Caco-2 (cell line): ENCODE results near the gene KLF17. TPM values are rescaled to one million over a fixed set of nuclear protein-coding genes. Genes with fewer than 3 reads are reported as not detected.
"Not testable (repeated sequence)": the region's sequence is repeated elsewhere in the genome, so short reads cannot be mapped to it uniquely, and the experiment has no call there.

Experiments used
- BruUV-seq: library from RNA; stranded (reverse); fragments of 400-500 nt; replicated peaks from 2 replicates; lab custom pipeline; 2021; lab: Mats Ljungman, UMichigan
- CTCF ChIA-PET: fragments of 300-600 bp; sonication (Branson Sonifier 250); formaldehyde crosslinking; loops from one replicate; lab custom pipeline; 2022; ENCODE audit warnings: antibody characterized with exemption; lab: Charles Lee
- POLR2A ChIA-PET: fragments of 300-600 bp; sonication (Branson Sonifier 250); formaldehyde crosslinking; loops from one replicate; lab custom pipeline; 2022; ENCODE audit warnings: antibody characterized with exemption; lab: Charles Lee
- DNase-seq, 2 experiments: peaks; one replicate each; pipeline versions ENCODE4 v3.0.0 to v3.0.0-alpha.2; 2020 to 2022
- H3K27me3 ChIP-seq: replicated peaks from 2 replicates; pipeline ENCODE4 v1.6.0; 2011; ENCODE audit warnings: low read length; ENCODE audit not compliant: control insufficient read depth, insufficient read depth
- H3K36me3 ChIP-seq: 2 replicates; pipeline ENCODE4 v1.5.1; 2011; ENCODE audit warnings: low read length; ENCODE audit not compliant: control insufficient read depth, insufficient read depth
- H3K4me1 ChIP-seq: fragments of 250-450 bp; sonication (Bioruptor Pico); 2 replicates; pipeline ENCODE4 v1.5.1; 2020; ENCODE audit warnings: mild to moderate bottlenecking
- H3K4me3 ChIP-seq: 2 replicates; pipeline ENCODE4 v1.5.1; 2011; ENCODE audit warnings: low read depth, mild to moderate bottlenecking, control low read depth, low read length
- H3K9me3 ChIP-seq: fragments of 250-450 bp; sonication (Bioruptor Pico); 2 replicates; pipeline ENCODE4 v1.5.1; 2020; ENCODE audit warnings: mild to moderate bottlenecking, moderate library complexity
- H3K27ac Mint-ChIP-seq: one replicate; pipeline ENCODE4 v1.8.0; 2022; ENCODE audit warnings: mixed read lengths; ENCODE audit not compliant: unreplicated experiment
- H3K27me3 Mint-ChIP-seq: one replicate; pipeline ENCODE4 v1.8.0; 2022; ENCODE audit warnings: mixed read lengths; ENCODE audit not compliant: insufficient read depth, unreplicated experiment
- H3K36me3 Mint-ChIP-seq: one replicate; pipeline ENCODE4 v1.8.0; 2022; ENCODE audit warnings: mild to moderate bottlenecking, mixed read lengths; ENCODE audit not compliant: insufficient read depth, unreplicated experiment
- H3K4me1 Mint-ChIP-seq: one replicate; pipeline ENCODE4 v1.8.0; 2022; ENCODE audit warnings: low read depth, mixed read lengths; ENCODE audit not compliant: unreplicated experiment
- H3K4me3 Mint-ChIP-seq: one replicate; pipeline ENCODE4 v1.8.0; 2022; ENCODE audit warnings: mild to moderate bottlenecking, moderate library complexity, mixed read lengths; ENCODE audit not compliant: unreplicated experiment
- H3K9me3 Mint-ChIP-seq: one replicate; pipeline ENCODE4 v1.8.0; 2022; ENCODE audit warnings: mixed read lengths; ENCODE audit not compliant: unreplicated experiment
- CTCF ChIP-seq, 2 experiments: fragments of 200-600 bp in 1 of 2; IDR thresholded peaks; 1 replicate in 1 of 2; 2 replicates in 1 of 2; pipeline versions ENCODE4 v1.5.1 to v1.8.0; 2011 to 2022; ENCODE audit warnings: antibody characterized with exemption in 1 of 2, control low read depth in 1 of 2, inconsistent platforms in 1 of 2, low read depth in 1 of 2, low read length in 1 of 2, mild to moderate bottlenecking in 1 of 2, moderate library complexity in 1 of 2; ENCODE audit not compliant: insufficient read depth in 1 of 2, severe bottlenecking in 1 of 2, unreplicated experiment in 1 of 2
- intact Hi-C: fragments of 100-400 bp; cut with micrococcal nuclease; formaldehyde crosslinking; loops from one replicate; pipeline ENCODE4 v1.10.0; 2022; ENCODE audit not compliant: unreplicated experiment
- total RNA-seq: library from RNA; stranded (reverse); gene quantifications from 2 replicates; pipeline ENCODE4 v1.2.3, GENCODE V29; 2022

Gene KLF17
- total RNA-seq, 1 experiment from 2014 or later = not detected

- CTCF ChIA-PET = no interaction called here
- Mint-ChIP-seq H3K9me3 (no peaks in the 10 kb centered on the region), H3K4me1 (peaks cover 6% of the 10 kb centered on the region), H3K27ac (no peak overlapping the region), H3K36me3 (no peaks in the 10 kb centered on the region), H3K4me3 (no peak overlapping the region), H3K27me3 (peaks cover 3% of the 10 kb centered on the region)
- H3K4me1 ChIP-seq = no peaks in the 10 kb centered on the region
- no peak for TF ChIP-seq CTCF (IDR thresholded peaks at IDR 0.05; ENCODE audit: insufficient read depth in 1 of 2, low read depth in 1 of 2, low read length in 1 of 2, severe bottlenecking in 1 of 2, unreplicated experiment in 1 of 2)
- no peaks in the 10 kb centered on the region for H3K36me3 ChIP-seq
- POLR2A ChIA-PET = no interaction called here
- no peak for DNase-seq
- H3K27me3 ChIP-seq = no peaks in the 10 kb centered on the region
- no TSS peak for BruUV-seq
- H3K4me3 ChIP-seq = no peak overlapping the region
- intact Hi-C loops = no loop called here
- H3K9me3 ChIP-seq = no peaks in the 10 kb centered on the region
These were observed 19.6 kb downstream of the KLF17 start for GRCh38 chr1:44138239-44138638.

GRCh38 chr1:44139565-44139964, 20.9 kb downstream of the KLF17 start:
- H3K9me3 ChIP-seq, CTCF ChIA-PET, H3K27ac Mint-ChIP-seq, H3K27me3 Mint-ChIP-seq, H3K36me3 Mint-ChIP-seq, POLR2A ChIA-PET, H3K27me3 ChIP-seq, H3K4me1 Mint-ChIP-seq, DNase-seq, H3K36me3 ChIP-seq, H3K4me3 Mint-ChIP-seq, BruUV-seq, H3K4me1 ChIP-seq, H3K4me3 ChIP-seq, H3K9me3 Mint-ChIP-seq, intact Hi-C loops: not testable (repeated sequence)

- DNase-seq = no peak
- Mint-ChIP-seq H3K27me3 (no peaks in the 10 kb centered on the region), H3K27ac (no peak within 1 kb of the TSS), H3K9me3 (peaks cover 14% of the 10 kb centered on the region), H3K4me3 (no peak within 1 kb of the TSS), H3K36me3 (no peaks in the 10 kb centered on the region), H3K4me1 (no peaks in the 10 kb centered on the region)
- H3K36me3 ChIP-seq = no peaks in the 10 kb centered on the region
- POLR2A ChIA-PET = no interaction called here
- no peaks in the 10 kb centered on the region for H3K4me1 ChIP-seq
- no TSS peak for BruUV-seq
- no peaks in the 10 kb centered on the region for H3K27me3 ChIP-seq
- intact Hi-C loops = no loop called here
- TF ChIP-seq CTCF (IDR thresholded peaks at IDR 0.05; ENCODE audit: insufficient read depth in 1 of 2, low read depth in 1 of 2, low read length in 1 of 2, severe bottlenecking in 1 of 2, unreplicated experiment in 1 of 2) = no peak
- H3K4me3 ChIP-seq = no peak within 1 kb of the TSS
- peaks cover 11% of the 10 kb centered on the region for H3K9me3 ChIP-seq
- CTCF ChIA-PET = no interaction called here
These were observed 22.9 kb downstream of the KLF17 start, which contains the start of gene KLF18 for GRCh38 chr1:44141531-44141930. KLF18 (minus strand) TSS chr1:44141631; CDS start chr1:44141631, 0 bp downstream.
